HepG2 (cell line): Measurements from ENCODE around the gene C1GALT1. TPM values are rescaled to one million over a fixed set of nuclear protein-coding genes. Genes with fewer than 3 reads are reported as not detected.

ENCODE experiments used
- ATAC-seq: fragments of 200-7000 bp; cut with Tn5 transposase; 3 replicates; pipeline ENCODE4 v1.9.1; 2020; ENCODE audit warnings: mild to moderate bottlenecking, moderate library complexity
- BruUV-seq: library from RNA; stranded (reverse); fragments of 400-500 nt; replicated peaks from 2 replicates; lab custom pipeline; 2021; lab: Mats Ljungman, UMichigan
- CTCF ChIA-PET: fragments of 300-600 bp; formaldehyde crosslinking; extraction: SDS; loops from one replicate; lab custom pipeline; 2021; ENCODE audit warnings: low total read pairs, inconsistent platforms, low intra/inter-chr PET ratio; lab: Yijun Ruan, JAX
- POLR2A ChIA-PET: fragments of 350-600 bp; sonication (Branson Sonifier 250); formaldehyde crosslinking; loops from one replicate; lab custom pipeline; 2020; ENCODE audit warnings: antibody characterized with exemption, inconsistent platforms; lab: Yijun Ruan, JAX
- DNase-seq: peaks from one replicate; pipeline ENCODE4 v3.0.0-alpha.2; 2015; ENCODE audit warnings: low spot score
- FAIRE-seq: peaks from 3 replicates; lab custom pipeline; 2011; peaks lifted over from hg19 to GRCh38; lab: Jason Lieb, UNC
- H2AFZ ChIP-seq: one replicate; pipeline ENCODE4 v1.6.1; 2011; ENCODE audit warnings: low read length, inconsistent platforms
- H3K27ac ChIP-seq: fragments of 300-600 bp; 3 replicates; pipeline ENCODE4 v1.8.0; 2011; ENCODE audit warnings: mixed run types, mild to moderate bottlenecking, mixed read lengths, low read length, inconsistent platforms; ENCODE audit not compliant: insufficient read depth; ENCODE audit errors: extremely low read length
- H3K27me3 ChIP-seq, 2 experiments: fragments of 200-600 bp in 1 of 2; 2 replicates in 1 of 2; 3 replicates in 1 of 2; pipeline versions ENCODE4 v1.6.0 to v1.8.0; 2011; ENCODE audit warnings: low read length in 2 of 2, mild to moderate bottlenecking in 2 of 2, moderate library complexity in 2 of 2, inconsistent platforms in 1 of 2; ENCODE audit not compliant: insufficient read depth in 2 of 2, control insufficient read depth in 1 of 2
- H3K36me3 ChIP-seq, 2 experiments: fragments of 200-600 bp in 1 of 2; replicated peaks in 1 of 2; 2 replicates in 1 of 2; 3 replicates in 1 of 2; pipeline versions ENCODE4 v1.5.1 to v1.8.0; 2011; ENCODE audit warnings: low read length in 2 of 2, inconsistent platforms in 1 of 2; ENCODE audit not compliant: insufficient read depth in 2 of 2, control insufficient read depth in 1 of 2
- H3K4me1 ChIP-seq: 2 replicates; pipeline ENCODE4 v1.5.1; 2012; ENCODE audit warnings: low read length, inconsistent platforms; ENCODE audit not compliant: insufficient read depth
- H3K4me2 ChIP-seq: 2 replicates; pipeline ENCODE4 v1.6.0; 2011; ENCODE audit warnings: low read depth, low read length, inconsistent platforms
- H3K4me3 ChIP-seq, 3 experiments: fragments of 200-600 bp in 1 of 3; sonication (generic), shearing (Covaris generic) in 1 of 3; replicated peaks in 1 of 3; 2 replicates each; pipeline ENCODE4 v1.5.1; 2011 to 2016; ENCODE audit warnings: low read length in 3 of 3, inconsistent platforms in 2 of 3, low read depth in 2 of 3, mild to moderate bottlenecking in 2 of 3, control low read depth in 1 of 3, mixed read lengths in 1 of 3; ENCODE audit not compliant: insufficient read depth in 1 of 3
- H3K79me2 ChIP-seq: one replicate; pipeline ENCODE4 v1.6.1; 2011; ENCODE audit warnings: low read length, inconsistent platforms; ENCODE audit not compliant: insufficient read depth
- H3K9ac ChIP-seq: 2 replicates; pipeline ENCODE4 v1.6.0; 2011; ENCODE audit warnings: mild to moderate bottlenecking, low read depth, low read length, inconsistent platforms; ENCODE audit not compliant: insufficient read depth
- H3K9me3 ChIP-seq: 2 replicates; pipeline ENCODE4 v1.5.1; 2012; ENCODE audit warnings: mild to moderate bottlenecking, low read length
- H4K20me1 ChIP-seq: 2 replicates; pipeline ENCODE4 v1.6.0; 2011; ENCODE audit warnings: inconsistent platforms, mild to moderate bottlenecking, low read length, moderate library complexity; ENCODE audit not compliant: insufficient read depth
- HOXA5 ChIP-seq: sonication (generic); formaldehyde crosslinking; IDR thresholded peaks from 2 replicates; pipeline ENCODE4 v1.4.0; 2020; ENCODE audit warnings: missing genetic modification reagents
- KDM5A ChIP-seq: fragments of 200-600 bp; sonication (generic); IDR thresholded peaks from 2 replicates; pipeline ENCODE4 v1.7.0; 2018; ENCODE audit warnings: antibody characterized with exemption, mild to moderate bottlenecking, low read length, borderline replicate concordance
- NONO ChIP-seq, 2 experiments: fragments of 450-650 bp in 1 of 2; sonication (generic) in 1 of 2; formaldehyde crosslinking in 1 of 2; IDR thresholded peaks in 1 of 2; conservative IDR thresholded peaks in 1 of 2; 2 replicates each; pipeline versions ENCODE4 v1.6.1 to v1.8.0; 2017 to 2022; ENCODE audit warnings: mild to moderate bottlenecking in 1 of 2, missing genetic modification reagents in 1 of 2, moderate library complexity in 1 of 2
- RARA ChIP-seq: IDR thresholded peaks from 2 replicates; pipeline ENCODE4 v1.6.1; 2016; ENCODE audit warnings: missing genetic modification reagents, missing compliant biosample characterization
- RFX1 ChIP-seq: fragments of 450-650 bp; IDR thresholded peaks from 2 replicates; pipeline ENCODE4 v1.6.1; 2017
- SMYD3 ChIP-seq: sonication (generic); formaldehyde crosslinking; IDR thresholded peaks from 2 replicates; pipeline ENCODE4 v1.8.1; 2023; ENCODE audit warnings: mild to moderate bottlenecking, missing genetic modification reagents
- TBX2 ChIP-seq: sonication (generic); formaldehyde crosslinking; IDR thresholded peaks from 2 replicates; pipeline ENCODE4 v1.5.0; 2020; ENCODE audit warnings: missing genetic modification reagents, mild to moderate bottlenecking, borderline replicate concordance
- ZFP41 ChIP-seq: sonication (generic); formaldehyde crosslinking; IDR thresholded peaks from 2 replicates; pipeline ENCODE4 v1.4.0; 2020; ENCODE audit warnings: mild to moderate bottlenecking, missing genetic modification reagents, borderline replicate concordance
- ZNF589 ChIP-seq: sonication (generic); formaldehyde crosslinking; conservative IDR thresholded peaks from 2 replicates; pipeline ENCODE4 v1.8.0; 2022; ENCODE audit warnings: mild to moderate bottlenecking, moderate library complexity, missing genetic modification reagents
- ZNF597 ChIP-seq: sonication (generic); formaldehyde crosslinking; IDR thresholded peaks from 2 replicates; pipeline ENCODE4 v1.5.0; 2020; ENCODE audit warnings: missing genetic modification reagents
- WGBS: methylation state at CpG from one replicate; pipeline ENCODE4 v1.1.6; 2017; ENCODE audit warnings: low lambda C conversion rate; 5-methylcytosine and 5-hydroxymethylcytosine counted together
- in situ Hi-C: cut with HindIII; loops from 2 replicates; pipeline ENCODE4 v1.10.0; 2017; ENCODE audit warnings: low pct_unique_long_range_greater_than_20kb; ENCODE audit not compliant: extremely low pct_ligation_motif_present
- intact Hi-C: fragments of 100-400 bp; cut with micrococcal nuclease; formaldehyde crosslinking; loops from one replicate; pipeline ENCODE4 v1.10.0; 2022; ENCODE audit not compliant: unreplicated experiment
- polyA plus RNA-seq, 8 experiments: library from polyadenylated mRNA; depleted of rRNA in 3 of 8; stranded (reverse) in 7 of 8; unstranded in 1 of 8; fragments of >200 nt; fragmentation: Illumina TruSeq in 4 of 8; extraction: Trizol in 4 of 8; gene quantifications; 2 replicates each; pipeline versions ENCODE4 v1.2.1 to v1.2.3, GENCODE V29; 2011 to 2016; ENCODE audit warnings: low read depth in 4 of 8, missing spikeins in 1 of 8, mixed read lengths in 1 of 8; ENCODE audit not compliant: insufficient read depth in 1 of 8
- total RNA-seq, 5 experiments: library from RNA; depleted of rRNA; stranded (reverse); fragments of >200 nt; fragmentation: Illumina TruSeq; extraction: Trizol; gene quantifications; 2 replicates each; pipeline ENCODE4 v1.2.3, GENCODE V29; 2016; ENCODE audit warnings: low read depth in 1 of 5

C1GALT1 gene
- total and polyA plus RNA-seq, 2 of the 13 experiments (the other 11 are each of a cell fraction or from before 2014, with no cell fraction given) = 57.1 to 65.9 TPM

- Histone ChIP-seq H2AFZ (no peak overlapping the region), H3K4me3 (no peak overlapping the region), H3K27me3 (no peaks in the 10 kb centered on the region), H3K79me2 (peaks cover 67% of the 10 kb centered on the region), H3K4me1 (peaks cover 46% of the 10 kb centered on the region), H3K9ac (no peak overlapping the region), H4K20me1 (no peaks in the 10 kb centered on the region; the same call in 1 of the 2 replicates)
- intact Hi-C loops = no loop called here
- CTCF ChIA-PET = no interaction called here
- in situ Hi-C loops = no loop called here
- TF ChIP-seq ZNF589 (CRISPR knock-in tag) (no peak), ZFP41 (CRISPR knock-in tag) (no peak), TBX2 (CRISPR knock-in tag) (no peak), RFX1 (no peak), HOXA5 (CRISPR knock-in tag) (no peak), NONO (IDR thresholded peaks at IDR 0.05) (no peak), NONO (CRISPR knock-in tag; conservative IDR thresholded peaks at IDR 0.05) (no peak), KDM5A (no peak), SMYD3 (CRISPR knock-in tag) (no peak), ZNF597 (CRISPR knock-in tag) (no peak), RARA (CRISPR knock-in tag) (no peak)
- TF ChIP-seq, all 625 proteins: peak for 0
- Histone ChIP-seq H3K4me2 (no peak overlapping the region; the same call in 1 of the 2 replicates), H3K36me3 (no peaks in the 10 kb centered on the region; a peak in 1 of 5 replicates), H3K27ac (no peak overlapping the region), H3K9me3 (no peaks in the 10 kb centered on the region)
- FAIRE-seq (no peak), DNase-seq (no peak), ATAC-seq (no peak)
- POLR2A ChIA-PET = no interaction called here
- 88% methylated on average over 2 of the region's 2 CpGs for WGBS
- no TSS peak for BruUV-seq
Observed at GRCh38 chr7:7164591-7164990, 17.8 kb upstream of the C1GALT1 start.
